ENCODE data around the gene BCL2L14. TPM values are rescaled to one million over a fixed set of nuclear protein-coding genes. Genes with fewer than 3 reads are reported as not detected.

Gene BCL2L14
- total and polyA plus RNA-seq, 2 of the 13 experiments (the other 11 are each of a cell fraction or from before 2014, with no cell fraction given) = 0.11 TPM; not detected in 1

GRCh38 chr12:12126551-12126950 lies 55.8 kb downstream of the BCL2L14 start (continued):
- no peak for TF ChIP-seq SKI (IDR thresholded peaks at IDR 0.05; ENCODE audit: partially characterized antibody)
- TF ChIP-seq KAT7 (CRISPR knock-in tag; IDR thresholded peaks at IDR 0.05; ENCODE audit: borderline replicate concordance) = no peak
- TF ChIP-seq HOXA7 (CRISPR knock-in tag; IDR thresholded peaks at IDR 0.05) = no peak

GRCh38 chr12:12127304-12127703 lies 56.6 kb downstream of the BCL2L14 start:
- no TSS peak for BruUV-seq (replicated peaks)
- H3K27ac ChIP-seq (ENCODE audit: extremely low read length, insufficient read depth, low read length) = no peak overlapping the region
- no peak overlapping the region for H3K4me2 ChIP-seq (ENCODE audit: low read depth, low read length)
- DNase-seq (ENCODE audit: low spot score) (no peak), ATAC-seq (no peak), FAIRE-seq (no peak)
- H3K4me3 ChIP-seq (replicated peaks in 1 of 3; ENCODE audit: insufficient read depth in 1 of 3, low read depth in 2 of 3, low read length in 3 of 3) = no peak overlapping the region
- H3K36me3 ChIP-seq (replicated peaks in 1 of 2; ENCODE audit: control insufficient read depth in 1 of 2, insufficient read depth in 2 of 2, low read length in 2 of 2) = peaks cover 16 to 81% of the 10 kb centered on the region in 2 experiments
- no peaks in the 10 kb centered on the region for H3K4me1 ChIP-seq (ENCODE audit: insufficient read depth, low read length)
- TF ChIP-seq ZNF326 (CRISPR knock-in tag; IDR thresholded peaks at IDR 0.05; ENCODE audit: borderline replicate concordance) = no peak
- TF ChIP-seq ZNF768 (CRISPR knock-in tag; IDR thresholded peaks at IDR 0.05) = no peak
- no peak for TF ChIP-seq HDAC2 (CRISPR knock-in tag; IDR thresholded peaks at IDR 0.05)
- no peak for TF ChIP-seq ZBTB33 (CRISPR knock-in tag; IDR thresholded peaks at IDR 0.05)
- TF ChIP-seq MLLT10 (CRISPR knock-in tag; IDR thresholded peaks at IDR 0.05) = no peak
- no peak for TF ChIP-seq SNAPC5 (CRISPR knock-in tag; IDR thresholded peaks at IDR 0.05; ENCODE audit: borderline replicate concordance)
- no peak for TF ChIP-seq ZNF546 (CRISPR knock-in tag; conservative IDR thresholded peaks at IDR 0.05)
- no peak for TF ChIP-seq PCBP2 (optimal IDR thresholded peaks at IDR 0.05; ENCODE audit: low read depth, low read length, poor library complexity, severe bottlenecking)
- TF ChIP-seq EZH2 (conservative IDR thresholded peaks at IDR 0.05; ENCODE audit: low read depth, low read length) = no peak
- no peak for TF ChIP-seq ZFP36L1 (CRISPR knock-in tag; IDR thresholded peaks at IDR 0.05)
- TF ChIP-seq ZNF556 (CRISPR knock-in tag; IDR thresholded peaks at IDR 0.05; ENCODE audit: borderline replicate concordance) = no peak
- no peak for TF ChIP-seq TMF1 (CRISPR knock-in tag; IDR thresholded peaks at IDR 0.05; ENCODE audit: low read depth)
- TF ChIP-seq ZNF33A (CRISPR knock-in tag; IDR thresholded peaks at IDR 0.05; ENCODE audit: borderline replicate concordance) = no peak
- no peak for TF ChIP-seq ZKSCAN8 (CRISPR knock-in tag; IDR thresholded peaks at IDR 0.05; ENCODE audit: borderline replicate concordance)
- TF ChIP-seq CREBL2 (CRISPR knock-in tag; IDR thresholded peaks at IDR 0.05; ENCODE audit: borderline replicate concordance) = no peak
- TF ChIP-seq BRCA1 (CRISPR knock-in tag; IDR thresholded peaks at IDR 0.05) = no peak
- no peak for TF ChIP-seq ZNF598 (CRISPR knock-in tag; IDR thresholded peaks at IDR 0.05; ENCODE audit: borderline replicate concordance)
- H2AFZ ChIP-seq (ENCODE audit: low read length) = no peak overlapping the region
- WGBS (ENCODE audit: low lambda C conversion rate) = 99% methylated on average over 2 of the region's 2 CpGs
- no peaks in the 10 kb centered on the region for H3K9me3 ChIP-seq (ENCODE audit: low read length)
- CTCF ChIA-PET (ENCODE audit: low intra/inter-chr PET ratio, low total read pairs) = no interaction called here
- H3K79me2 ChIP-seq (ENCODE audit: insufficient read depth, low read length) = no peaks in the 10 kb centered on the region
- H4K20me1 ChIP-seq (ENCODE audit: insufficient read depth, low read length) = no peaks in the 10 kb centered on the region
- no peak overlapping the region for H3K9ac ChIP-seq (ENCODE audit: insufficient read depth, low read depth, low read length)
- intact Hi-C loops (cut with micrococcal nuclease; ENCODE audit: unreplicated experiment) = no loop called here
- H3K27me3 ChIP-seq (ENCODE audit: control insufficient read depth in 1 of 2, insufficient read depth in 2 of 2, low read length in 2 of 2) = no peaks in the 10 kb centered on the region
- POLR2A ChIA-PET = no interaction called here
- in situ Hi-C loops (cut with HindIII; ENCODE audit: extremely low pct_ligation_motif_present, low pct_unique_long_range_greater_than_20kb) = no loop called here
